Liver (tissue), 9 donors: Measurements from ENCODE around the gene TRAPPC6A. TPM values are rescaled to one million over a fixed set of nuclear protein-coding genes. Genes with fewer than 3 reads are reported as not detected.

Source experiments
- DNase-seq: peaks from one replicate; pipeline ENCODE4 v3.0.0-alpha.2; 2017; ENCODE audit warnings: low spot score
- H3K27ac ChIP-seq, 2 donors: one replicate each; pipeline ENCODE4 v1.7.0; 2013; ENCODE audit warnings: inconsistent platforms in 2 of 2, low read length in 2 of 2, control low read depth in 1 of 2, low read depth in 1 of 2, mild to moderate bottlenecking in 1 of 2
- H3K27me3 ChIP-seq, 4 donors: one replicate each; pipeline versions ENCODE4 v1.6.1 to v1.7.0; 2013; ENCODE audit warnings: low read length in 3 of 4, inconsistent platforms in 1 of 4, mild to moderate bottlenecking in 1 of 4, moderate library complexity in 1 of 4; ENCODE audit not compliant: control insufficient read depth in 4 of 4, insufficient read depth in 4 of 4
- H3K36me3 ChIP-seq, 4 donors: one replicate each; pipeline versions ENCODE4 v1.6.1 to v1.7.0; 2013; ENCODE audit warnings: low read length in 3 of 4, mild to moderate bottlenecking in 3 of 4, low read depth in 1 of 4, moderate library complexity in 1 of 4; ENCODE audit not compliant: control insufficient read depth in 4 of 4, insufficient read depth in 3 of 4
- H3K4me1 ChIP-seq, 4 donors: one replicate each; pipeline versions ENCODE4 v1.6.1 to v1.7.0; 2013; ENCODE audit warnings: low read length in 3 of 4, mild to moderate bottlenecking in 3 of 4, moderate library complexity in 1 of 4; ENCODE audit not compliant: control insufficient read depth in 4 of 4, insufficient read depth in 4 of 4
- H3K4me3 ChIP-seq, 3 donors: one replicate each; pipeline versions ENCODE4 v1.6.1 to v1.7.0; 2013; ENCODE audit warnings: low read length in 3 of 3, control low read depth in 1 of 3, low read depth in 1 of 3, mild to moderate bottlenecking in 1 of 3
- H3K9ac ChIP-seq, 2 donors: one replicate each; pipeline ENCODE4 v1.7.0; 2013; ENCODE audit warnings: low read length in 2 of 2, mild to moderate bottlenecking in 2 of 2, moderate library complexity in 2 of 2, control low read depth in 1 of 2, low read depth in 1 of 2
- H3K9me3 ChIP-seq, 4 donors: one replicate each; pipeline versions ENCODE4 v1.6.1 to v1.7.0; 2013; ENCODE audit warnings: low read length in 3 of 4; ENCODE audit not compliant: control insufficient read depth in 4 of 4
- CTCF ChIP-seq: fragments of 150-350 bp; IDR thresholded peaks from 2 replicates; pipeline ENCODE4 v1.5.1; 2017; ENCODE audit warnings: improper control_type of control experiment, low read depth, low read length; ENCODE audit not compliant: missing input control
- EGR1 ChIP-seq, 2 donors: IDR thresholded peaks; 2 replicates each; pipeline ENCODE4 v1.6.1; 2016 to 2018; ENCODE audit warnings: antibody characterized with exemption in 2 of 2, low read depth in 2 of 2
- FOXA1 ChIP-seq: IDR thresholded peaks from 2 replicates; pipeline ENCODE4 v1.6.1; 2016; ENCODE audit warnings: antibody characterized with exemption
- FOXA2 ChIP-seq: IDR thresholded peaks from 2 replicates; pipeline ENCODE4 v1.6.1; 2016; ENCODE audit warnings: antibody characterized with exemption
- GABPA ChIP-seq, 2 donors: IDR thresholded peaks in 1 of 2; conservative IDR thresholded peaks in 1 of 2; 2 replicates each; pipeline ENCODE4 v1.6.1; 2016; ENCODE audit warnings: antibody characterized with exemption in 2 of 2, mild to moderate bottlenecking in 1 of 2, moderate library complexity in 1 of 2
- HNF4A ChIP-seq, 2 donors: conservative IDR thresholded peaks; 2 replicates each; pipeline ENCODE4 v1.6.1; 2016; ENCODE audit warnings: antibody characterized with exemption in 2 of 2, mild to moderate bottlenecking in 2 of 2
- HNF4G ChIP-seq: IDR thresholded peaks from 2 replicates; pipeline ENCODE4 v1.6.1; 2016; ENCODE audit warnings: antibody characterized with exemption
- JUND ChIP-seq, 2 donors: IDR thresholded peaks; 2 replicates each; pipeline ENCODE4 v1.6.1; 2016; ENCODE audit warnings: antibody characterized with exemption in 2 of 2
- NR2F2 ChIP-seq: IDR thresholded peaks from 2 replicates; pipeline ENCODE4 v1.6.1; 2016; ENCODE audit warnings: antibody characterized with exemption
- RAD21 ChIP-seq, 2 donors: IDR thresholded peaks; 2 replicates each; pipeline ENCODE4 v1.6.1; 2016; ENCODE audit warnings: antibody characterized with exemption in 2 of 2, mild to moderate bottlenecking in 2 of 2
- RXRA ChIP-seq, 2 donors: IDR thresholded peaks; 2 replicates each; pipeline ENCODE4 v1.6.1; 2017 to 2018; ENCODE audit warnings: antibody characterized with exemption in 2 of 2, mild to moderate bottlenecking in 1 of 2
- SP1 ChIP-seq: IDR thresholded peaks from 2 replicates; pipeline ENCODE4 v1.6.1; 2018; ENCODE audit warnings: antibody characterized with exemption, mild to moderate bottlenecking
- TAF1 ChIP-seq: conservative IDR thresholded peaks from 2 replicates; pipeline ENCODE4 v1.6.1; 2016; ENCODE audit warnings: antibody characterized with exemption, mild to moderate bottlenecking
- YY1 ChIP-seq: IDR thresholded peaks from 2 replicates; pipeline ENCODE4 v1.6.1; 2016; ENCODE audit warnings: antibody characterized with exemption, mild to moderate bottlenecking
- WGBS: extraction: QIAGEN DNeasy Blood & Tissue Kit; methylation state at CpG from one replicate; pipeline ENCODE4 v1.1.7; 2013; 5-methylcytosine and 5-hydroxymethylcytosine counted together
- polyA plus RNA-seq, 2 donors: library from polyadenylated mRNA; stranded (reverse) in 1 of 2; unstranded in 1 of 2; fragments of 200-250 nt in 1 of 2; fragments of >200 nt in 1 of 2; fragmentation: Nextera tagmentation in 1 of 2; extraction: Ambion mirVana in 1 of 2; gene quantifications; one replicate each; pipeline versions ENCODE4 v1.2.1 to v1.2.3, GENCODE V29; 2013 to 2015
- total RNA-seq, 2 donors: library from RNA; depleted of rRNA; stranded (reverse); fragments of >200 nt; gene quantifications; one replicate each; pipeline ENCODE4 v1.2.3, GENCODE V29; 2014
- TF ChIP-seq, protein P1 (sequence below): IDR thresholded peaks from 2 replicates; pipeline ENCODE4 v1.6.1; 2016; ENCODE audit warnings: antibody characterized with exemption
- TF ChIP-seq, protein P2 (sequence below): IDR thresholded peaks from 2 replicates; pipeline ENCODE4 v1.6.1; 2016; ENCODE audit warnings: antibody characterized with exemption
- TF ChIP-seq, protein P3 (sequence below): IDR thresholded peaks from 2 replicates; pipeline ENCODE4 v1.6.1; 2016; ENCODE audit warnings: antibody characterized with exemption
- TF ChIP-seq, protein P4 (sequence below): IDR thresholded peaks from 2 replicates; pipeline ENCODE4 v1.6.1; 2016; ENCODE audit warnings: antibody characterized with exemption, mild to moderate bottlenecking
- donor health status: healthy.
- donor health status: healthy.
- donor health status: healthy.
- donor health status: healthy.
- donor health status: healthy.

Gene TRAPPC6A
- total and polyA plus RNA-seq, 4 donors: 14.8 to 52.2 (median 28.6) TPM

- no peak overlapping the region for H3K27ac ChIP-seq
- no peaks in the 10 kb centered on the region for H3K27me3 ChIP-seq
- H3K4me3 ChIP-seq: no peak overlapping the region
- no peak for DNase-seq
- TF ChIP-seq NR2F2 (no peak), JUND (IDR thresholded peaks at IDR 0.05) (no peak), FOXA1 (no peak), SP1 (no peak), EGR1 (IDR thresholded peaks at IDR 0.05; ENCODE audit: low read depth in 2 of 2) (no peak), HNF4A (conservative IDR thresholded peaks at IDR 0.05) (no peak), RXRA (IDR thresholded peaks at IDR 0.05) (no peak), GABPA (IDR thresholded peaks at IDR 0.05 in 1 of 2, conservative IDR thresholded peaks at IDR 0.05 in 1 of 2) (no peak), FOXA2 (no peak), YY1 (no peak), RAD21 (IDR thresholded peaks at IDR 0.05) (no peak), HNF4G (no peak)
- TF ChIP-seq, protein P1, sequence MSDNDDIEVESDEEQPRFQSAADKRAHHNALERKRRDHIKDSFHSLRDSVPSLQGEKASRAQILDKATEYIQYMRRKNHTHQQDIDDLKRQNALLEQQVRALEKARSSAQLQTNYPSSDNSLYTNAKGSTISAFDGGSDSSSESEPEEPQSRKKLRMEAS: no peak
- TF ChIP-seq, protein P2, sequence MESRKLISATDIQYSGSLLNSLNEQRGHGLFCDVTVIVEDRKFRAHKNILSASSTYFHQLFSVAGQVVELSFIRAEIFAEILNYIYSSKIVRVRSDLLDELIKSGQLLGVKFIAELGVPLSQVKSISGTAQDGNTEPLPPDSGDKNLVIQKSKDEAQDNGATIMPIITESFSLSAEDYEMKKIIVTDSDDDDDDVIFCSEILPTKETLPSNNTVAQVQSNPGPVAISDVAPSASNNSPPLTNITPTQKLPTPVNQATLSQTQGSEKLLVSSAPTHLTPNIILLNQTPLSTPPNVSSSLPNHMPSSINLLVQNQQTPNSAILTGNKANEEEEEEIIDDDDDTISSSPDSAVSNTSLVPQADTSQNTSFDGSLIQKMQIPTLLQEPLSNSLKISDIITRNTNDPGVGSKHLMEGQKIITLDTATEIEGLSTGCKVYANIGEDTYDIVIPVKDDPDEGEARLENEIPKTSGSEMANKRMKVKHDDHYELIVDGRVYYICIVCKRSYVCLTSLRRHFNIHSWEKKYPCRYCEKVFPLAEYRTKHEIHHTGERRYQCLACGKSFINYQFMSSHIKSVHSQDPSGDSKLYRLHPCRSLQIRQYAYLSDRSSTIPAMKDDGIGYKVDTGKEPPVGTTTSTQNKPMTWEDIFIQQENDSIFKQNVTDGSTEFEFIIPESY: no peak
- TF ChIP-seq, protein P3, sequence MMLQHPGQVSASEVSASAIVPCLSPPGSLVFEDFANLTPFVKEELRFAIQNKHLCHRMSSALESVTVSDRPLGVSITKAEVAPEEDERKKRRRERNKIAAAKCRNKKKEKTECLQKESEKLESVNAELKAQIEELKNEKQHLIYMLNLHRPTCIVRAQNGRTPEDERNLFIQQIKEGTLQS: no peak
- H3K9me3 ChIP-seq: no peaks in the 10 kb centered on the region
- no peaks in the 10 kb centered on the region for H3K36me3 ChIP-seq
- H3K4me1 ChIP-seq: peaks cover 0 to 4% (median 0%) of the 10 kb centered on the region in 4 donors
- no peak overlapping the region for H3K9ac ChIP-seq
- 88% methylated on average over 21 of the region's 21 CpGs for WGBS
Observed at GRCh38 chr19:45170146-45171106, 7.6 kb downstream of the TRAPPC6A start.

DNA sequence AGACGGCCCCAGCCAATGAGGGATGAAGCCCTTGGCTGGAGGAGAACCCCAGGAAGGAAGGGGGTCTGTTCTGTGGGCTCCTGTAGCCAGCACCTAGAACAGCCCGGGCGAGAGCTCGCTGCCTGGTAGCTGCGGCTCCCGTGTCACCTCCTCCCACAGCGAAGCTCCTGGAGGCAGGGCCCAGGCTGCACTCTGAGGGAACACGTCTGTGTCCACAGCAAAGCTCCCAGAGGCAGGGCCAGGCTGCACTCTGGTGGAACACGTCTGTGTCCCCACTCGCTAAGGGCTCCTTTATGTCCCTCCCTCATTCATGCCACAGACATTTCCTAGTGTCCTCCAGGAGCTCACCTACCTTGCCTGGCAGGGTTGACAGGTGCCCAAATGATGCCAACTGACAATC is 8.4 kb downstream of the TRAPPC6A start:
- 96% methylated on average over 10 of the region's 10 CpGs for WGBS
- DNase-seq: no peak
- no peak for TF ChIP-seq NR2F2
- TF ChIP-seq RXRA (IDR thresholded peaks at IDR 0.05): no peak
- TF ChIP-seq, protein P2: no peak
- TF ChIP-seq TAF1: no peak
- no peak for TF ChIP-seq FOXA1
- no peak for TF ChIP-seq RAD21 (IDR thresholded peaks at IDR 0.05)
- TF ChIP-seq, protein P4, sequence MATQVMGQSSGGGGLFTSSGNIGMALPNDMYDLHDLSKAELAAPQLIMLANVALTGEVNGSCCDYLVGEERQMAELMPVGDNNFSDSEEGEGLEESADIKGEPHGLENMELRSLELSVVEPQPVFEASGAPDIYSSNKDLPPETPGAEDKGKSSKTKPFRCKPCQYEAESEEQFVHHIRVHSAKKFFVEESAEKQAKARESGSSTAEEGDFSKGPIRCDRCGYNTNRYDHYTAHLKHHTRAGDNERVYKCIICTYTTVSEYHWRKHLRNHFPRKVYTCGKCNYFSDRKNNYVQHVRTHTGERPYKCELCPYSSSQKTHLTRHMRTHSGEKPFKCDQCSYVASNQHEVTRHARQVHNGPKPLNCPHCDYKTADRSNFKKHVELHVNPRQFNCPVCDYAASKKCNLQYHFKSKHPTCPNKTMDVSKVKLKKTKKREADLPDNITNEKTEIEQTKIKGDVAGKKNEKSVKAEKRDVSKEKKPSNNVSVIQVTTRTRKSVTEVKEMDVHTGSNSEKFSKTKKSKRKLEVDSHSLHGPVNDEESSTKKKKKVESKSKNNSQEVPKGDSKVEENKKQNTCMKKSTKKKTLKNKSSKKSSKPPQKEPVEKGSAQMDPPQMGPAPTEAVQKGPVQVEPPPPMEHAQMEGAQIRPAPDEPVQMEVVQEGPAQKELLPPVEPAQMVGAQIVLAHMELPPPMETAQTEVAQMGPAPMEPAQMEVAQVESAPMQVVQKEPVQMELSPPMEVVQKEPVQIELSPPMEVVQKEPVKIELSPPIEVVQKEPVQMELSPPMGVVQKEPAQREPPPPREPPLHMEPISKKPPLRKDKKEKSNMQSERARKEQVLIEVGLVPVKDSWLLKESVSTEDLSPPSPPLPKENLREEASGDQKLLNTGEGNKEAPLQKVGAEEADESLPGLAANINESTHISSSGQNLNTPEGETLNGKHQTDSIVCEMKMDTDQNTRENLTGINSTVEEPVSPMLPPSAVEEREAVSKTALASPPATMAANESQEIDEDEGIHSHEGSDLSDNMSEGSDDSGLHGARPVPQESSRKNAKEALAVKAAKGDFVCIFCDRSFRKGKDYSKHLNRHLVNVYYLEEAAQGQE: no peak
- no peak for TF ChIP-seq HNF4G
- no peak for TF ChIP-seq CTCF
- TF ChIP-seq EGR1 (IDR thresholded peaks at IDR 0.05; ENCODE audit: low read depth in 2 of 2): no peak
- no peak for TF ChIP-seq SP1
- TF ChIP-seq GABPA (IDR thresholded peaks at IDR 0.05 in 1 of 2, conservative IDR thresholded peaks at IDR 0.05 in 1 of 2): no peak
- TF ChIP-seq FOXA2: no peak
- no peak for TF ChIP-seq JUND (IDR thresholded peaks at IDR 0.05)
- TF ChIP-seq, protein P1: no peak
- no peak for TF ChIP-seq YY1
- TF ChIP-seq, protein P3: no peak
- no peak for TF ChIP-seq HNF4A (conservative IDR thresholded peaks at IDR 0.05)
- peaks cover 0 to 4% (median 0%) of the 10 kb centered on the region in 4 donors for H3K4me1 ChIP-seq
- H3K9me3 ChIP-seq: no peaks in the 10 kb centered on the region
- no peaks in the 10 kb centered on the region for H3K27me3 ChIP-seq
- no peak overlapping the region for H3K4me3 ChIP-seq
- H3K9ac ChIP-seq: no peak overlapping the region
- no peaks in the 10 kb centered on the region for H3K36me3 ChIP-seq
- no peak overlapping the region for H3K27ac ChIP-seq
